Subcutaneous abdominal adipose tissue (tissue), 5 donors: ENCODE results near the gene TRIM34.

Experiments
- H3K27ac ChIP-seq: one replicate; pipeline ENCODE4 v1.7.0; 2013; ENCODE audit warnings: low read depth, mild to moderate bottlenecking, inconsistent platforms, low read length, moderate library complexity
- H3K27me3 ChIP-seq, 5 donors: one replicate each; pipeline ENCODE4 v1.7.0; 2013; ENCODE audit warnings: low read length in 5 of 5, inconsistent platforms in 1 of 5; ENCODE audit not compliant: control insufficient read depth in 5 of 5, insufficient read depth in 4 of 5
- H3K36me3 ChIP-seq, 5 donors: one replicate each; pipeline ENCODE4 v1.7.0; 2013; ENCODE audit warnings: low read length in 5 of 5; ENCODE audit not compliant: control insufficient read depth in 5 of 5, insufficient read depth in 5 of 5
- H3K4me1 ChIP-seq, 5 donors: one replicate each; pipeline ENCODE4 v1.7.0; 2013; ENCODE audit warnings: low read length in 5 of 5, mild to moderate bottlenecking in 3 of 5, moderate library complexity in 1 of 5; ENCODE audit not compliant: control insufficient read depth in 5 of 5, insufficient read depth in 5 of 5
- H3K4me3 ChIP-seq, 5 donors: one replicate each; pipeline ENCODE4 v1.7.0; 2013; ENCODE audit warnings: low read length in 5 of 5, low read depth in 1 of 5
- H3K9ac ChIP-seq, 5 donors: one replicate each; pipeline ENCODE4 v1.7.0; 2013; ENCODE audit warnings: low read length in 5 of 5, mild to moderate bottlenecking in 4 of 5, moderate library complexity in 3 of 5
- H3K9me3 ChIP-seq, 5 donors: one replicate each; pipeline ENCODE4 v1.7.0; 2013; ENCODE audit warnings: low read length in 5 of 5; ENCODE audit not compliant: control insufficient read depth in 5 of 5
- donor health status: healthy.
- donor health status: healthy.
- donor health status: healthy.
- donor health status: healthy.
- donor health status: healthy.

TRIM34 gene

DNA sequence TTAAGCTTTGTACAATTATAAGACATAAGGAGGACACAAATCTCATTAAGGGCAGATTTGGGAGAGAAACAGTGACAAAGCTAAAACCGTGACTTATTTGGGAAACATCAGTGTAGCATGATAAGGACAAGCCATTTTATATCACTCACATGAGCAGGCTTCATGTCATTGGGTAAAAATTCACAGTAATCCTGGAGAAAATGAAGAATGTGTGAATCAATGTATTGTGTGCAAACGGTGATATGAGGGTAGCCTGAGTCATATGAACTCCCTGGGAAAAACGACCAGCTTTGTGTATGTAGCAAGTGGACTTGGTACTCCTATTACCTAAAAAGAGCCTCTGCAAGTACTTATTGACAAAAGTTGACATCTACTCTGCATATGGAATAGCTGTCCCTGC is 6.0 kb upstream of the TRIM34 start:
- no peaks in the 10 kb centered on the region for H3K27me3 ChIP-seq
- no peaks in the 10 kb centered on the region for H3K36me3 ChIP-seq
- H3K9me3 ChIP-seq, result no peaks in the 10 kb centered on the region
- peaks cover 0 to 8% (median 7%) of the 10 kb centered on the region in 5 donors for H3K4me1 ChIP-seq
- no peak overlapping the region for H3K9ac ChIP-seq
- H3K4me3 ChIP-seq, result no peak overlapping the region
- H3K27ac ChIP-seq, result no peak overlapping the region

DNA sequence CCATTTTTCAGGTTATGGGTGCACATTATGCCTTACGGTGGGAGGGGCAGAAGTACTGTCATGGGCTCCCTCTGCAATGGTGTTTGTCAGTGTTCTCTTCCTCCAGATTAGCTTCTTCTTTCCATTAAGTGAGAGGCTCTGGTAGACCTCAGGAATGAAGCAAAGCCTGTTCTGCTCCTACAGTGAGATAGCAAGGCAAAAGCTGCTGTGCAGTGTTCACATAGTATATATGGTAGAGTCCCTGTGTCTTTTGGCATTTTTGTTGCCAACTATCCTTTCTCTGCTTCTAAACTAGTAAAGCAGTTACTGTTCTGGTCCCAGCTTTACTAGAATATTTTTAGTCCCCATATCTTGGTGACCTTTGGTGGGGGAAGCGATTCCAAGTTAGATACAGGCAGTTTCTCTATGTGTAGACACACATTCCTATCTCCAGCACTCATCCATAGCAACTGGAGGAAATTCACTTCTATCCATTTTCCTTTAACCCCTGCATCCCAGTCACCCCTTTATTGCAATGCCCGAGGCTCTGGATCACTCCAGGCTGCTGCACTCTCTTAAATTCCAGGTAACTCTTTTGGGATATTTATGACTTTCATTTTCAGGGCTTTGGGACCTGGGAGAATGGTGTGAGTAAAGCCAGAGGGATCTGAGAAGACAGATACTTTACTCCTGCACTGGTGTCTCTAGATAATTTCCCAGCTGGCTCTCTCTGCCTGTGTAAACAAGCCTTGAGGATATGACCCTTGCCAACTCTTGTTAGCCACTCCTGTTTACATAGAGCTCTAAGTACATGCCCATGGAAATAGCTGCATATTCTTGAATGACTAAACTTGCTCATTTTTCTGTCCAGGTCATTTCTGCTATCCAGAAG is 3.9 kb upstream of the TRIM34 start:
- Histone ChIP-seq H3K4me1 (peaks cover 3 to 24% (median 21%) of the 10 kb centered on the region in 5 donors), H3K9me3 (no peaks in the 10 kb centered on the region), H3K27me3 (no peaks in the 10 kb centered on the region), H3K9ac (no peak overlapping the region), H3K36me3 (no peaks in the 10 kb centered on the region), H3K4me3 (no peak overlapping the region), H3K27ac (no peak overlapping the region)

DNA sequence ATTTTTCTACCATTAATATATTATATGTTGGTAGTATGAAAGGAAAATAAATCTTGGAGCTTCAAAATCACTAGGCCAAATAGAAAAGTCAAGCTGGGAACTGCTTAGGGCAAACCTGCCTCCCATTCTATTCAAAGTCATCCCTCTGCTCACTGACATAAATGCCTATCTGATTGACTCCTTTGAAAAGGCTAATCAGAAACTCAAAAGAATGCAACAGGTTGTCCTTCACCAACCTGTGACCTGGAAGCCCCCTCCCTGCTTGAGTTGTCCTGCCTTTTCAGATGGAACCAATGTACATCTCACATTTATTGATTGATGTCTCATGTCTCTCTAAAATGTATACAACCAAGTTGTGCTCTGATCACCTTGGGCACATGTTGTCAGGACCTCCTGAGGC is 3.2 kb upstream of the TRIM34 start:
- Histone ChIP-seq H3K27ac (no peak overlapping the region), H3K9ac (no peak overlapping the region), H3K4me1 (peaks cover 3 to 27% (median 25%) of the 10 kb centered on the region in 5 donors), H3K9me3 (no peaks in the 10 kb centered on the region), H3K36me3 (no peaks in the 10 kb centered on the region), H3K27me3 (no peaks in the 10 kb centered on the region), H3K4me3 (no peak overlapping the region)

DNA sequence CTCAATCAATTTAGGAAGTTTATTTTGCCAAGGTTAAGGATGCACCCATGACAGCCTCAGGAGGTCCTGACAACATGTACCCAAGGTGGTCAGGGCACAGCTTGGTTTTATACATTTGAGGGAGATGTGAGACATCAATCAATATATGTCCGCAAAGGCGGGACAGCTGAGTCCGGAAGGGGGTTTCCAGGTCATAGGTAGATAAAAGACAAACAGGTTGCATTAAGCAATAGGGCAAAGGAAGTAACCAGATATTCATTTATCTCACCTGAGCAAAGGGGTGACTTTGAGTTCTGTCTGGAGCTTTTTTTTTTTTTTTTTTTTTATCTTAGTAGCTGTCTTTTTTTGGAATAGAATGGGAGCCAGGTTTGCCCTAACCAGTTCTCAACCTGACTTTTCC is 2.0 kb upstream of the TRIM34 start:
- Histone ChIP-seq H3K9me3 (no peaks in the 10 kb centered on the region), H3K9ac (no peak overlapping the region), H3K27ac (no peak overlapping the region), H3K4me1 (peaks cover 3 to 27% (median 25%) of the 10 kb centered on the region in 5 donors), H3K4me3 (no peak overlapping the region), H3K36me3 (no peaks in the 10 kb centered on the region), H3K27me3 (no peaks in the 10 kb centered on the region)

DNA sequence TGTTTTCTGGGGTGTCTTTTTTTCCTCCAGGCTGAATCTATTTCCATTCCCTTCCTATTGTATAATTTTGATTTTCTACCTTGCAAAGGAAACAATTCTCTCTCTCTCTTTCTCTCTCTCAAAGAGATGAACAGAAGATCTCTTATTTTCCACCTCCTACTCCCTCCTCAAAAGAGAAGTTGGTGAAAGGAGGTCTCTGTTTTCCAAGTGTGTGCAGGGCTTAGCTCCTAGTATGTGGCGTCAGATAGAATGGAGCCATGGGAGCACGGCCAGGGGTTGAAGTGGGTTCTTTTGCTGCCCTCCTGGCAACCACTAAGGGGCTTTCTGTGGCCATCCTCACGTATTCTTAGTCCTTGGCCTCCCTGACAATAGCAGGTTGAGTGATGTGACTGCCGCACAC is 480 bp downstream of the TRIM34 start:
- Histone ChIP-seq H3K36me3 (no peaks in the 10 kb centered on the region), H3K27ac (peak overlapping the region; percentile 76), H3K4me3 (peak overlapping the region; percentile 80 to 100 (median 85)), H3K9me3 (no peaks in the 10 kb centered on the region), H3K27me3 (no peaks in the 10 kb centered on the region), H3K9ac (peak overlapping the region; percentile 69 to 96 (median 80)), H3K4me1 (peaks cover 3 to 27% (median 25%) of the 10 kb centered on the region in 5 donors)

DNA sequence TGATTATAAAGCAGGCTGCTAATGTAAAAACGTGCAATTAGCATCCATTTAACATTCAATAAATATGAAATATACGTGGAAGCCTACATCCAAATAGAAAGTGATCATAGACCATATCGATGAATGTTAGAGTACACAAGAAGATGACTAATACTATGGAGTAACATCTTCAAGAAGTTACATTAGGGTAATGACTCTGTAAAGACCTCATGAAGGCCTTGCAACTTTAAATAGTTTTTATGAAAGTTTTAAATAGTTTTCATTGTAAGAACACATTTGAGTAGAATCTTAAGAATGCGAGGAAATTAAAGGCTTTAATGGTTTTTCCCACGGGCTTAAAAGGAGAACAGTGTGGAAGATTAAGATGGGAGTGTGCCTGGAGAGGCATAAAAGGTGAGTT is 1.4 kb downstream of the TRIM34 start:
- Histone ChIP-seq H3K9ac (no peak overlapping the region), H3K9me3 (no peaks in the 10 kb centered on the region), H3K27me3 (no peaks in the 10 kb centered on the region), H3K4me1 (peaks cover 3 to 22% (median 19%) of the 10 kb centered on the region in 5 donors), H3K4me3 (peak overlapping the region in 2 of 5 donors; percentile 93 to 100), H3K36me3 (peaks cover 0 to 2% (median 0%) of the 10 kb centered on the region in 5 donors), H3K27ac (no peak overlapping the region)

DNA sequence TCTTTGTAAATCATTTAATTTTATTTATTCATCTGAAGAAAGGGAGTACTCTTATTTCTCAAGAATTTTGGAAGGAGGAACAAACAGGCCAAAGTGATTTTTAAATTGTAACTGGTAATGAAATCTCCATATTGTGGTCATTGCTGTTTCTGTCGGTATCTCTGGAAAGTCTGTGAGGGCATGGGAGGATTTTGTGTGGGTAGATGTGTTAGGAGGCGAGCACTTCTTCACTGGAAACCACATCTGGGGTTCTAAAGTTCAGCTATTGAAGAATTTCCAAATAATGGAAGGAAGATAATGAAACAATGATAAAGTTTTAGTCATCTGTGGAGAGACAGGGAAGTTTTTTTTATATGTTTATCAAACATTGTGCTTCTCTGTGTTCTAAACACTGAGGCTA is 6.6 kb downstream of the TRIM34 start:
- Histone ChIP-seq H3K27me3 (no peaks in the 10 kb centered on the region), H3K4me1 (peaks cover 0 to under 1% (median 0%) of the 10 kb centered on the region in 5 donors), H3K4me3 (no peak overlapping the region), H3K9me3 (no peaks in the 10 kb centered on the region), H3K36me3 (peaks cover 23 to 36% (median 29%) of the 10 kb centered on the region in 5 donors), H3K27ac (no peak overlapping the region), H3K9ac (no peak overlapping the region)

DNA sequence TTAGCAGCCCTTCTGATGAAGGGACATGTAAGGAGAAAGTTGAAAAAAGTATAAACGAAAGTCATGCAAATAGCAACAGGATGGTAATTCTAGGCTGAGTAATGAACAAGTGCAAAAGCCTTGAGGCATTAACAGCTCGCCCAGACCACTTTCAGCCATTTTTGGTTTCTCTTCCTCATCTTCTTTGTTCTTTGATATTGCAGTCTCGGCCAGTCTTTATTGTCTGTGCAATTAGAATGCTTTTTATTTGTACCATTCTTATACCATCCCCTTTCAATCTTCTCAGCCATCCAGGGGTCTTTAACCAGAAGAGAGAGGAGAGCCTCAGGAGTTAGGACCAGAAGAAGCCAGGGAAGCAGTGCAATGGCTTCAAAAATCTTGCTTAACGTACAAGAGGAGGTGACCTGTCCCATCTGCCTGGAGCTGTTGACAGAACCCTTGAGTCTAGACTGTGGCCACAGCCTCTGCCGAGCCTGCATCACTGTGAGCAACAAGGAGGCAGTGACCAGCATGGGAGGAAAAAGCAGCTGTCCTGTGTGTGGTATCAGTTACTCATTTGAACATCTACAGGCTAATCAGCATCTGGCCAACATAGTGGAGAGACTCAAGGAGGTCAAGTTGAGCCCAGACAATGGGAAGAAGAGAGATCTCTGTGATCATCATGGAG is 7.3 kb downstream of the TRIM34 start:
- no peak overlapping the region for H3K9ac ChIP-seq
- no peaks in the 10 kb centered on the region for H3K4me1 ChIP-seq
- H3K9me3 ChIP-seq, result no peaks in the 10 kb centered on the region
- H3K27me3 ChIP-seq, result no peaks in the 10 kb centered on the region
- H3K4me3 ChIP-seq, result no peak overlapping the region
- no peak overlapping the region for H3K27ac ChIP-seq
- peaks cover 23 to 36% (median 31%) of the 10 kb centered on the region in 5 donors for H3K36me3 ChIP-seq

DNA sequence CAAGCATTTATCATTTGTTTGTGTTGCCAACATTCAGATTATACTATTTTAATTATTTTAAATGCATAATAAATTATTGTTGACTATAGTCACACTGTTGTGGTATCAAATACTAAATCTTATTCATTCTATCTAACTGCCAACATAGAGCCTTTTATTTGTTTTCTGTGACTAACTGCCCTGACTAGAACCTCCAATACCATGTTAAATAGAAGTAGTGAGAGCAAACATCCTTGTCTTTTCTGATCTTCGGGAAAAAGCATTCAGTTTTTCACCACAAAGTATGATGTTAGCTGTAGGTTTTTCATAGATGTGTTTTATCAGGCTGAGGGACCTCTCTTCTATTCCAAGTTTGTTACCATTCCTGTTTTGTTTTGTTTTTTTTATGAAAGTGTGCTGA is 15.2 kb downstream of the TRIM34 start:
- Histone ChIP-seq H3K4me1 (no peaks in the 10 kb centered on the region), H3K36me3 (peaks cover 37 to 58% (median 48%) of the 10 kb centered on the region in 5 donors), H3K27ac (no peak overlapping the region), H3K9me3 (no peaks in the 10 kb centered on the region), H3K9ac (no peak overlapping the region), H3K27me3 (no peaks in the 10 kb centered on the region), H3K4me3 (no peak overlapping the region)

DNA sequence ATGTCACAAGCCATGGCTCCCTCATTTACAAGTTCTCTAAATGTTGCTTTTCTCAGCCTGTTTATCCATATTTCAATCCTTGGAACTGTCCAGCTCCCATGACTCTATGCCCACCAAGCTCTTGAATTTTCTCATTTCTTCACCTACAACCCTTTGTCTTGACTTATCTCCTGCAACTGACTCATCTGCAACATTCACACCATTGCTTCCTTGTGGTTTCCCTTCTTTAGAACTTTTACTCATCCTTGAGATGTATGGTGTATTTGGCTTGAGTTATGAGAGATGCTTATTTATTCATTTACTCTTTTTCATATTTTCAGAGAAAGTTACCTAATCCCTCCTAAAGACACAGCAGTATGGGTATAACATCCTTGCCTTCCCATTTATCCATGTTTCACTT is 18.8 kb downstream of the TRIM34 start:
- Histone ChIP-seq H3K4me3 (no peak overlapping the region), H3K9me3 (no peaks in the 10 kb centered on the region), H3K27me3 (no peaks in the 10 kb centered on the region), H3K36me3 (peaks cover 27 to 43% (median 31%) of the 10 kb centered on the region in 5 donors), H3K4me1 (no peaks in the 10 kb centered on the region), H3K9ac (no peak overlapping the region), H3K27ac (no peak overlapping the region)
